Coronary artery (tissue), 2 donors: Measurements from ENCODE around the gene DGKG.
A peak's percentile ranks its signal among the peaks of the same experiment; 100 is the strongest.

ENCODE experiments used
- DNase-seq: peaks from one replicate; pipeline ENCODE4 v3.0.0-alpha.2; 2017; ENCODE audit warnings: low spot score
- H3K27ac ChIP-seq, 2 donors: fragments of 200-600 bp; sonication (generic); one replicate each; pipeline ENCODE4 v1.5.1; 2016 to 2019
- H3K4me3 ChIP-seq: fragments of 200-600 bp; sonication (generic); 2 replicates; pipeline ENCODE4 v1.5.1; 2016; ENCODE audit warnings: mild to moderate bottlenecking, moderate library complexity
- TF ChIP-seq, protein P1 (sequence below): fragments of 200-600 bp; sonication (generic); IDR thresholded peaks from one replicate; pipeline ENCODE4 v1.5.1; 2019; ENCODE audit warnings: antibody characterized with exemption

The DGKG gene

DNA sequence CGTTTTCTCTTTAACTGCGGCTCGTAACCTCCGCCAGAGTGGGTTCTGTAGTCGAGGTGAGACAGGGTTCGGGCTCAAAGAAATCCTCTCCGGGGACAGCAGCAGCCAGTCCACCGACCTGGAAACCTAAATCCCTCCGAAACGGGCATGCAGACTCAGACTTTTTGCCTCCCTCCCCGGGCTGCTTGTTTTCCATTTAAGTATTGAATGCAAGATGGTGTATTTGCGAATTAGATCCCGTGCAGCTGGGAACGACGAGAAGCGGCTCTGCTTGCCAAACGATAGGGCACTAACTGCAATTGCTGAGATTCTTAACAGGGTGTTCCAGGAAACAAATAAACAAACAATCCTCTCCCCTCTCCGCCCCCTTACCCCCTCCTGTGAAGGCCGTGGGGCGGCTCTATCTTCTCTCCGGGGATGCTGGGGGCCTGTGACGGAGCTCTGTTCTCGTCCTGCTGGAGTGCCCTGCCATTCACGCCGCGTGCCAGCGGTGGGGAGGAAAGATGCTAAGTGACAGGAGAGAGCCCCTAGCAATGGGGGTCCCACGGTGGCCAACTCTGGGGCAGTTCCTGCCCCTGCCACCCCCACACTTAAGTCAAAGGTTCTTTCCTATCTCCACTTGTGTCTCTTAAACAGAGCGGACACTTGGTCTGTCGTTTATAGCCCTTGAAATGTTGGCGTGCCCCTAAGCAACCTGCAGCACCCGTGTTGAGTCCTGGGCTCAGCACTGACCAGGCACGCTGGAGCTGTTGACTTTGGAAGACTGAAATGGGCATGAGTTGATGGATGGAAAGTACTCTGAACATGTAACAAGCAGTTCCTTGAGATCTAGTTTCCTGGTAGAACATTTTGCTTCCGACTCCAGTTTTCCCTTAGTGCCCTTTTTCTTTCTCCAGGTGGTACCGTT lies 251.9 kb downstream of the DGKG start:
- Histone ChIP-seq H3K4me3 (peak overlapping the region; percentile 74), H3K27ac (peak overlapping the region; percentile 69 to 92)
- TF ChIP-seq, protein P1, sequence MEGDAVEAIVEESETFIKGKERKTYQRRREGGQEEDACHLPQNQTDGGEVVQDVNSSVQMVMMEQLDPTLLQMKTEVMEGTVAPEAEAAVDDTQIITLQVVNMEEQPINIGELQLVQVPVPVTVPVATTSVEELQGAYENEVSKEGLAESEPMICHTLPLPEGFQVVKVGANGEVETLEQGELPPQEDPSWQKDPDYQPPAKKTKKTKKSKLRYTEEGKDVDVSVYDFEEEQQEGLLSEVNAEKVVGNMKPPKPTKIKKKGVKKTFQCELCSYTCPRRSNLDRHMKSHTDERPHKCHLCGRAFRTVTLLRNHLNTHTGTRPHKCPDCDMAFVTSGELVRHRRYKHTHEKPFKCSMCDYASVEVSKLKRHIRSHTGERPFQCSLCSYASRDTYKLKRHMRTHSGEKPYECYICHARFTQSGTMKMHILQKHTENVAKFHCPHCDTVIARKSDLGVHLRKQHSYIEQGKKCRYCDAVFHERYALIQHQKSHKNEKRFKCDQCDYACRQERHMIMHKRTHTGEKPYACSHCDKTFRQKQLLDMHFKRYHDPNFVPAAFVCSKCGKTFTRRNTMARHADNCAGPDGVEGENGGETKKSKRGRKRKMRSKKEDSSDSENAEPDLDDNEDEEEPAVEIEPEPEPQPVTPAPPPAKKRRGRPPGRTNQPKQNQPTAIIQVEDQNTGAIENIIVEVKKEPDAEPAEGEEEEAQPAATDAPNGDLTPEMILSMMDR: no peak
- no peak for DNase-seq

DNA sequence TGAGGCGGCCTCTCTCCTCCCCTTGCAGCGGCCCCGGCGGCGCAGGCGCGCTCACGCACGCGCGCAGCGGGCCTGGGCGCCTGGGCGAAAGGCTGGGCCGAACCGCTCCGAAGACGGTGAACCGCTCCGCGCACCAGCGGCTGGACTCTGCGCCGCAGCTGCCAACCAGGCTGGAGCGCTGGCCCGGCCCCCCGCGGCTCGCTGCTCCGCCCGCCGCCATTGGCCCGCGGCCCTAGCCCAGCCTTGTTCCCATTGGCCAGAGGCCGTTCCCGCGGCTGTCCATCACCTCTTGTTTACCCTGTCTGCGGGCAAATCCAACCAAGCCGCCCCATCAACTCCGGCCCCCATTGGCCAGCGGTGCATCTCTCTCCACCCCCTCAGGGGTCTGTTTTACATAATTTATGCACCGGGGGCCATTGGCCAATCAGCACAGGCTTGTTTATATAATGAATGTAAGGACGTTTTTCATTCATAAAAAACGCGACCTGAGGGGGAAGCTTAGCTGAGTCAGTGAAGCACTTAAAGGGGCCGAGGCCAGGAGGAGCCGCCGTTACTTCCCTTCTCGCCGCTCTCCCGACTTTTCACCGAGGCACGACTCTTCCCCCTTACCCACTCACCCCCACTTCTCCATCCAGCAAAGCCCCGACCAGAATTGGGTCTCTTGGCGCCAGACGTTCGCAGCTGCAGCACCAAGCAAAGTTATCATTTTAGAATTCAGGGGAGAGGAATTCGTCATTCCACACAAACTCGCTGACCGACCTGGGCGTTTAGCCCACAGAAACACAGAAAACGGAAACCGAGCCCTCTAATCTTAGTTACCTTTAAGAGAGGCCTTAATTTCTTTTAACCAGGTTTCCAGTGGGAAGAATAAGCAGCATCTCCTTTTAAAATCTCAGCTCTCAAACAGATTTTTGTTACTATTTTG lies 252.8 kb downstream of the DGKG start, which contains the start of gene ETV5:
ETV5 (minus strand) TSS at position 149 of the 925 bp plus-strand sequence. CDS start 3,221 bp downstream, outside the sequence.
- Histone ChIP-seq H3K4me3 (peak within 1 kb of the TSS; percentile 87), H3K27ac (peak within 1 kb of the TSS; percentile 69 to 92)
- TF ChIP-seq, protein P1: no peak
- DNase-seq: peak; percentile 100

DNA sequence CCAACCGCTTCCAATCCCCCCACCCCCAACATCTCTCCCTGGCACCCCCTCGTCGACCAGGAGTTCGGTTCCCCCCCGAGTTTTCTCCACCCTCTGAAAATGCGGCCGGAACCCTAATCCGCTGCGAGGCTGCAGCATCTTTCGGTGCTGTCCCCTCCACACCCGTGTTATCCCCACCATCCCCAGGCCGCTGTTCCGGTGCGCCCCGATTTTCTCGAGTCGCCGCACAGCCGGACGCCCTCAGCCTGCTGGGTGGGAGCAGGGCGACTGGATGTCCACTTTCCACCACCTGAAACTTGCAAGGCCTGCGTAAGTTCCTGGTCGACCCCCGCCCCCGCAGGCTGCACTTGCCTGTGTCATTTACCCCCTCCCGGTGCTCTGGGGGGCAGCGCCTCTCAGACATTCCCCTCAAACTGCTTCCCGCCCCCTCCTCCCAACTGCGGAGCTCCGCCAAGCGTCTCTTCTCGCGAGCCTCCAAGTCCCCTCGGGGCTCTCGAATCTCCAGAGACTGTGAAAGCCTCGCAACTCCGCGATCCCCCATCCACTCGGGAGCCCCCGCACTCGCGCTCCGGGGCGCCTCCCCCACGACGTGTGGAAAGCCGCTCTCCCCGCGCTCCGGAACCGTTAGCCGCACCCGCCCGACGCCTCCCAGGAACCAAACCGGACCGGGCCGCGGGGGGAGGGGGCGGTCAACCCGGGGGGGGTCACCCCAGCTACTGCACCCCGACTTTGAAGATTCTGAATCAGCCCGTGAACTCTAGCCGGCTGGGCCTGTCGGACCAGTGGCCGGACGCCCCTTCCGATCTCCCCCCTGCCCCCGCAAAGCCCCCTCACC lies 253.7 kb downstream of the DGKG start:
- peak; percentile 82 for DNase-seq
- Histone ChIP-seq H3K27ac (peak overlapping the region; percentile 67 to 90), H3K4me3 (peak overlapping the region; percentile 87)
- TF ChIP-seq, protein P1: no peak

DNA sequence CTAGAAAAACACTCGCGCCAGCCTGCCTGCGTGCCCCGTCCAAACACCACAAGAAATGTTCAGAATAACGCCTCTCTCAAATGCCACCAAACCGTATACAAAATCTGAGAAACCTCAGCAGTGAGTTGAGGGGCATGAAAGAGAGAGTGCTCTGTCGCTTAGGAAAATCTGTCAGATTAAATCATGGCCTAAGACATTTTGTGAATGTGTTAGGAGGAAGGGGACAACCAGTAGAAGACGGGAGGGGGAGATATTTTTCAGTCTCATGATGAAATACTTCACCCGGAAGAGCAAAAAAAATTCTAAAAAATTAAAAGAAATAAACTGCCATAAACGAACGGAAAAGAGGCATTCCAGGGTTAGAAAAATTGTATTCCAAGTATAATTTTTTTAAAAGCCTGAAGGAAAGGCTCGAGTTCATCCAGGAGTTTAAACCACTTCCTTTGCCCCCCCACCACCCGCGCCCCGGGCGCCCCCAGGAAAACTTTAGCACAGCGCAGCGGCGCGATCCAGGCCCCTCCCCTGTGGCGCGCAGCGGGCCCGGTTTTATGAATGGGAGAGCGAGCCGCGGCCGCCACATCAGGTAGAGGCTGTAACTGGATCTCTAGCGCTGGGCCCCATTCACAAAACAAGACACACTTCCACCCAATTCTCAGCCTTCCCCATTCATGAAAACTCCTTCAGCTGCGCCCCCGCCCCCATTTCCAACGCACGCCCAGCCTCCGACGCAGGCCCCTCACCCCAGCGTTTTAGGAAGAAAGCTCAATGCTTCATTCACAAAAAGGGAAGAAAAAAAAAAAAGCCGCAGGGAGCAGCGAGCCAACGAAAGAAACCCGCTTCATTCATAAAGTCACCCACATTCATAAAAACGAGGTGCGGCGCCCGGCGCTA lies 254.6 kb downstream of the DGKG start:
- peak overlapping the region in 1 of 2 donors; percentile 90 for H3K27ac ChIP-seq
- no peak for DNase-seq
- peak overlapping the region; percentile 87 for H3K4me3 ChIP-seq
- TF ChIP-seq, protein P1: no peak

DNA sequence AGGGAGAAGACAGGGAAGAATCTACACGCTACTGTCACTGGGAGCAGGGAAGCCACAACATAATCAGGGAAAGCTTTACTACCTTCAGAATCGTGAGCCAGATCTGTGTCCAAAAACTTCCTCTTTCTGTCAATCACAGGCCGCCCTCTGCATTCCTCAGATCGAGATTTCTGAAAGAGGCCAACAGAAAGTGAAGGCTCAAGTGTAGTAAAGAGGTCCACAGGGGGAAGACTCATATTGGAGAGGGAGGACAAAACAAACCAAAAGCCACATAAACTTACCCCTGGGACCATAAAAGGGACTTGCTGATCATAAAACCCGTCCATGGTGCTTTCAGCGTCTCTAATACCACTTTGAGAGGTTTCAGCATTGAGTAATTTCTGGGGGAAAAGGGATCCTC lies 256.5 kb downstream of the DGKG start:
- DNase-seq: no peak
- no peak overlapping the region for H3K4me3 ChIP-seq
- H3K27ac ChIP-seq: no peak overlapping the region
- TF ChIP-seq, protein P1: no peak
